Renal cortex interstitium (tissue), 11 donors: ENCODE measurements around the gene POLR1H. TPM values are rescaled to one million over a fixed set of nuclear protein-coding genes. Genes with fewer than 3 reads are reported as not detected.

Experiments
- DNase-seq, 11 donors: peaks; one replicate each; pipeline ENCODE4 v3.0.0-alpha.2; 2013; ENCODE audit warnings: low read depth in 9 of 11, low spot score in 4 of 11; ENCODE audit errors: extremely low read depth in 1 of 11
- polyA plus RNA-seq, 3 donors: library from polyadenylated mRNA; unstranded; fragments of 120-200 nt; gene quantifications; one replicate each; pipeline ENCODE4 v1.2.1, GENCODE V29; 2013; ENCODE audit not compliant: insufficient read length in 3 of 3

POLR1H gene
- polyA plus RNA-seq, 3 donors, result 33.5 to 41.6 (median 38.6) TPM

DNA sequence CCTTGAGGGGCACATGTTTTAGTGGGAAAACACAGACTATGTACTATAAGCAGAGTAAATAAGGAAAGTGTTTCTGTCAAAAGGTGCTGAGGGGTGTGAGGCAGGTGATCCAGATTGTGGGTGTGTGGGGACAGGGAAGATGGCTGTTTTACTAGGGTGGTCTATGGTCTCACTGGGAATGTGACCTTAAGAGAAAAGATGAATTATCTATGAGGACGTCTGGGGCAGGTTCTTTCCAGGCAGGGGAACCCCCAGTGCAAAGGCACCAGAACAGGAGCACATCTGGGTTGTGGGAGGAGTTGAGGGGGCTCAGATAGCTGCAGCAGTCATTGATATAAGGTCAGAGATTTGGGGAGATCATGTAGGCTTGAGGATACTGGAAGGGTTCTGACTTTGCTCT is 18.2 kb upstream of the POLR1H start:
- no peak for DNase-seq

- DNase-seq, result no peak
These were observed 17.3 kb upstream of the POLR1H start for GRCh38 chr6:30043744-30044143.

- no peak for DNase-seq
These were observed 16.4 kb upstream of the POLR1H start for GRCh38 chr6:30044630-30045029.

DNA sequence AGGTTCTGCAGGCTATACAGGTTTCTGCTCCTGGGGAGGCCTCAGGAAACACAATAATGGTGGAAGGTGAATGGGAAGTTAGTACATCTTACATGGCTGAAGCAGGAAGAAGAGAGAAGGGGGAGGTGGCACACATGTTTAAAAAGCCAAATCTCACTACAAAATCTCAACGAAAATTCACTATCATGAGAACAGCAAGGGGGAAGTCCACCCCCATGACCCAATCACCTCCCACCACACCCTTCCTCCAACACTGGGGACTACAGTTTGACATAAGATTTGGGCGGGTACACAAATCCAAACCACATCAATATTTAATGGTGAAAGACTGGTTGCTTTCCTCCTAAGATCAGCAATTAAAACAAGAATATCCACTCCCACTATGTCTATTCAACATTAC is 13.8 kb upstream of the POLR1H start:
- no peak for DNase-seq

DNA sequence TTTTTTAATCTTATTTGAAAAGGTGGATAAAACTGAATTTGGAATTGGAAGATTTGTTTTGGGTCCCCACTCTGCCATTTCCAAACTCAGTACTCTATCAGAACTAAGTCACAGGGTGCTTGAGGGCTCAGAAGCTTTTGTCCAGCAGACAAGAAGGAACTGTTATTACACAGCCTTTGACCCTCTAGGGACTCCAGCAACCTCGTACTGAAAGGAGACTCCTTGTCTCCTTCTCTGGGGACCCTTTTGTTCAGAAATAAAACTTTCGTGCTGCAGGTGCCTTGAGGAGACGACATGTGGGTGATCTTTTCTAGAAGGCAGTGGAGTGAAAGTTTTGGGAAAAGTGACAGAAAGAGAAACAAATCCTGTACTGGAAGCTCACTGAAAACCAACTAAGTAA is 7.4 kb upstream of the POLR1H start:
- no peak for DNase-seq

DNA sequence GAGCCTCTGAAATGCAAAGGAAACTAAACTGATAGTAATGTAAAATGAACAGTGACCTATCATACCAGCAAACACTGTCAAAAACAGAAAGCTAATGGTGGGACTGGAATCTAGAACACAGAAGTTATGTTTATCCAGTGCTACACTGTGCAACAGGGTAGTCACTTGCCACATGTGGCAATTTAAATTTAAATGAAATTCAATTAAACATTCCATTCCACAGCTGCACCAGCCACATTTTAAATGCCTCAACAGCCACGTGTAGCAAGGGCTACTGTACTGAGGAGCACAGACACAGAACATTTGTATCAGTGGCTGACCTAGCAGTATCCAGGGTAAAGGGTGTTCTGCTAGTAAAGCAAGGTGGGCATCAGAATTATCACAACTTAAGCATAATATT is 5.6 kb upstream of the POLR1H start:
- no peak for DNase-seq

- no peak for DNase-seq
These were observed 416 bp upstream of the POLR1H start for GRCh38 chr6:30060606-30061091.

DNA sequence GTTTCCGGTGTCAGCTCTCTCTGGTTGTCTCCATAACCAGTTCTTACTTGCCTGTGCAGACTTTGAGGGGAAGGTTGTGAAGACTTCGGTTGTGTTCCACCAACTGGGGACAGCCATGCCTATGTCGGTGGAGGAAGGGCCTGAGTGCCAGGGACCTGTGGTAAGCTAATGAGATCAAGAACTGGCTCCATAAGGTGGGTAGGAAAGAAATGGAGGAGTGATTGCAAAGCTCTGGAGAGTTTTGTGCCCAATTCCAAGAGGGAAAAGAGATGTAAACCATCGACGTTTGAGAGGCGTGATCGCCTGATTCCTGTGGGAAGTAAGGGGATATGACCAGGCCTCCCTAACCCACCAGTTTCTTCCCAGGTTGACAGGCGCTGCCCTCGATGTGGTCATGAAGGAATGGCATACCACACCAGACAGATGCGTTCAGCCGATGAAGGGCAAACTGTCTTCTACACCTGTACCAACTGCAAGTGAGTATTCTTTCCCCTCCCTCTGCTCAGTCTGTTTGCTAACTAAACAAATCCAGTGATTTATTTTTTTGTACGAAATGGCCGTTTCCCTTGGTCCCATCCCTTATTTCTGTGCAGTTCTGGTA is 893 bp downstream of the POLR1H start:
- DNase-seq, result peak in 1 of 11 donors; percentile 41

DNA sequence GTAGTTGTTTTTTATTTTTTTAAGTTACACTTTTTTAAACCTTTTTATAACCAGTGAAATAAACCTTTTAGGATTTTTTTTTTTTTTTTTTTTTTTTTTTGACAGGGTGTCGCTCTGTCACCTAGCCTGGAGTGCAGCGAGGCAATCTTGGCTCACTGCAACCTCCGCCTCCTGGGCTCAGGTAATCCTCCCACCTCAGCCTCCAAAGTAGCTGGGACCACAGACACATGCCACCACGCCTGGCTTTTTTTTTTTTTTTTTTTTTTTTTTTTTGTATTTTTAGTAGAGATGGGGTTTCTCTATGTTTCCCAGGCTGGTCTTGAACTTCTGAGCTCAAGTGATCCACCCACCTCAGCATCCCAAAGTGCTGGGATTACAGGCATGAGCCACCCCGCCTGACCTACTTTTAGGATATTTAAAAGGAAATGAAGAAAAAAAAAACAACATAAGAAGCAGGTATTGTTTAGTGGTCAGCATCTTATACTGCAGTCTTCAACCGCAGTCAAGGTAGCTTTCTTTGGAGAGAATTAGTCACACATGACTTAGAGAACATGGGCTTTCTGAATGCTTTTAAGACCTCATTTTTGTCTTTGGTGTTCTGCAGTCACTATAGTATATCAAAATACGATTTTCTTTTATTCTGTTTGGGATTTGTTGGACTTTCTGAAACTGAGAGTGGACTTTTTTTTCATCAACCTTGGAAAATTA is 1.6 kb downstream of the POLR1H start:
- no peak for DNase-seq

DNA sequence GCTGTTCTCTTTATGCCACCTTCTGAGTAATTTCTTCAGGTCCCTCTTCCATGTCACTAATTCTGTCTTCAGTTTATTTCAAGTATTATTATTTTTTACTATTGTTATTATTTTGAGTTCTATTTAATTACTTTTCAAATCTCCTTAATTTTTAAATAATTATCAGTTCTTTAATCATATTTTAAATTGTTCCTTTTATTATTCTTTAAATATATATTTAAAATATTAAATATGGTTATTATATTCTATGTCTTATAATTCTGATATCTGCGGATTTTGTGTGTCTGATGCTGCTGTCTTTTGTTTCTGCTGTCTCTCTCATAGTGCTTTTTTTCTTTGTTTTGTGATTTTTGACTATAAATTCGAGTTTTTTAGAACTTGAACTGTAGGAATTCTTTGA is 2.2 kb downstream of the POLR1H start:
- no peak for DNase-seq

DNA sequence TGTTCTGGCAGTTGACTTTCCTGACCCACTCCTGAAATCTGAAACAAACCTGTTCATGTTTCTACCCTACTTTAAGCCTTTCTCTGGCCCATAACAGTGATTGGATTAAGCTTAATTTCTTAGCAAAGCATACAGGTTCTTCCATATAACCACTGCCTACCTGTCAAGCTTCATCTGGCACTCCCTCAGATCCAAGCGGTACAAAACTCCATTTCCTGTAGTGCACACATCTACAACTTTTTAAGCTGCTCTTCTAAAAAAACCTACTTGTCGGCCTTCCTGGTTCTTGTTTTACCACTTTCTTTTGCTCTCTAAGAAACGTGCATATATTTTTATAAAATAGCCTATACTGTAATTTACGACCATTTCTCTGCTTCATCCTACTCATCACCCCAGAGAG is 5.0 kb downstream of the POLR1H start:
- no peak for DNase-seq

GRCh38 chr6:30066577-30067459 is 5.8 kb downstream of the POLR1H start, which contains the start of gene PPP1R11:
TSS of gene PPP1R11 (plus strand) at chr6:30067198. CDS start at chr6:30067411, 213 bp downstream.
- peak; percentile 96 to 99 (median 98) for DNase-seq

- DNase-seq, result peak in 2 of 11 donors; percentile 79 to 80
These were observed 6.5 kb downstream of the POLR1H start for GRCh38 chr6:30067460-30068139.

- no peak for DNase-seq
These were observed 10.2 kb downstream of the POLR1H start for GRCh38 chr6:30071081-30071818.

DNA sequence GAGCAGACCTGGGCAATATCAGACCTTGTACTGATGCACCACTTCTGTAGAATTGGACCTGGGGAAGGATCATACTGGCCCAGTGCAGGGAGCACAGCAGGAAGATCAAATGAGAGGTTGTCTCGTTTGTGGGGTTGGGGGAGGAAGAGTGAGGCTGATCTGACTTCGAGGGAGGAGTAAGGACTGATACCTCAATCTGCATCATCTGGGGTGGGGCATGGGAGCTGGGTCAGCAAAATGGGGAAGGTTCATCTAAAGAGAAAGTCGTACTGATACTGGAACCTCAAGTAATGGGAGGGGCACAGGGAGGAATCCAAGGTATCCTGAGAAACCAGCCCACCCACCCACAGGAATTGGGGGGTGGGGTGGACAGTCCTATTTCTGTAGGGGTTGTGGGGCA is 10.8 kb downstream of the POLR1H start:
- DNase-seq, result no peak

GRCh38 chr6:30073489-30074235 is 12.6 kb downstream of the POLR1H start:
- no peak for DNase-seq

GRCh38 chr6:30074331-30075093 is 13.4 kb downstream of the POLR1H start:
- DNase-seq, result no peak
